T-helper 2 cell (primary cell): Measurements from ENCODE around the gene EMC6.

Experiments
- DNase-seq, 5 experiments: peaks; one replicate each; pipeline versions ENCODE4 v3.0.0 to v3.0.0-alpha.2; 2012 to 2022

EMC6 gene

GRCh38 chr17:3712811-3713463 lies 44.3 kb downstream of the EMC6 start:
- DNase-seq = peak in 2 of 5 experiments; percentile 52 to 88

DNA sequence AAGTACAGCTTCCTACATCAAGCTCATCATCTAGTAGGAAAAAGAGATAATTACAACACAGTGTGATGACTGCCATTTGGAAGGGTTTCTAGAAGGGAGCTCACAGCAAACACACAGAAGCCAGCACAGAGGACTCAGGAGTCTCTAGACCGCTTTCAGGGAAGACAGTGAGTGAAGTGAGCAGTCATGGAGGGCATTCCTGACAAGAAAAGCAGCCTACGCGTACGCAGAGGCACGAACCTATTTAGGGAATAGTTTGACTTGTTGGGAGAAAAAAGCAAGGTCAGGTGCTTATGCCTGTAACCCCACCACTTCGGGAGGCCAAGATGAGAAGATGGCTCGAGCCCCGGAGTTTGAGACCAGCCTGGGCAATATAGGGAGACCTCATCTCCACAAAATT lies 46.7 kb downstream of the EMC6 start:
- DNase-seq = no peak

DNA sequence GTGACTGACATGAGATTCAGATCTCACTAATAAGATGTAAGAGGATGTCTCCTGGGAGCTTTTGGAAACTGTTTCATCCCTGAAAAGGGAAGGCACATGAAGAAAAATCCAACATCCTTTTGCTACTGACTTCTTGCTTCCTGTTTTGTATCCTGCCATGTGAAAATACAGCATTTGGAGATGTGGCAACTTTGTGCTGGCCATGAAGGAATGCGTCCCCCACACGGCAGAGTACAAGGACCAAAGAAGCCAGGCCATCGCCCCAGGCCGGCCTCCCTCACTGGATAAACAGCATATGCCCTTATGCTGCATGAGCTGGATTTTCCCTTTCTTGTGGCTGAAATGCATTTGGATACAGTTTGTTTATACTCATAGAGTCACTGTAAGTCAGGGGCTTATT lies 49.6 kb downstream of the EMC6 start:
- no peak for DNase-seq

DNA sequence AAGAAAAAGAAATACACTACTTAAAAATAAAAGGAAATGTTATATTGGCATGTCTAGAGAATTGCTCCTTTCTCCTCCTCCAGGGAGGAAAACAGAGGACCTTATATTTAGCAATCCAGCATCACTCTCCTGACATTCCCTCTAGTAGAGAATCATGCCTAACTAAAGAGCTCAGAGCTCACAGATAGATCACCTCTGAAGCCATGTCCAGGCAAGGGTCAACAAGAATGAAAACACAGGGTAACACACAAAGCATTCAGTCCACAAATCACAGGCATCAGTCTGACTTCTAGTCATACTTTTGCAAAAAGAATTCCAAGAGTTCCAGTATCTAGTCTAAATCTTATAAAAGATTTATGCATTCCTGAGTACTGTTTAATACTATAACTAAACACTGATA lies 50.7 kb downstream of the EMC6 start:
- DNase-seq = no peak
